GM18508 (cell line): Measurements from ENCODE around the gene RAB39B.

ENCODE experiments used
- ATAC-seq: cut with Tn5 transposase; IDR thresholded peaks from one replicate; pipeline ENCODE4 v1.9.1; 2021; ENCODE audit warnings: moderate number of reproducible peaks; ENCODE audit not compliant: insufficient read depth, unreplicated experiment

The RAB39B gene

GRCh38 chrX:155216179-155216939, 47.9 kb downstream of the RAB39B start, which contains the start of gene VBP1:
Gene VBP1 (plus strand): TSS chrX:155216460. CDS start chrX:155216483, 23 bp downstream.
- peak; percentile 84 for ATAC-seq

DNA sequence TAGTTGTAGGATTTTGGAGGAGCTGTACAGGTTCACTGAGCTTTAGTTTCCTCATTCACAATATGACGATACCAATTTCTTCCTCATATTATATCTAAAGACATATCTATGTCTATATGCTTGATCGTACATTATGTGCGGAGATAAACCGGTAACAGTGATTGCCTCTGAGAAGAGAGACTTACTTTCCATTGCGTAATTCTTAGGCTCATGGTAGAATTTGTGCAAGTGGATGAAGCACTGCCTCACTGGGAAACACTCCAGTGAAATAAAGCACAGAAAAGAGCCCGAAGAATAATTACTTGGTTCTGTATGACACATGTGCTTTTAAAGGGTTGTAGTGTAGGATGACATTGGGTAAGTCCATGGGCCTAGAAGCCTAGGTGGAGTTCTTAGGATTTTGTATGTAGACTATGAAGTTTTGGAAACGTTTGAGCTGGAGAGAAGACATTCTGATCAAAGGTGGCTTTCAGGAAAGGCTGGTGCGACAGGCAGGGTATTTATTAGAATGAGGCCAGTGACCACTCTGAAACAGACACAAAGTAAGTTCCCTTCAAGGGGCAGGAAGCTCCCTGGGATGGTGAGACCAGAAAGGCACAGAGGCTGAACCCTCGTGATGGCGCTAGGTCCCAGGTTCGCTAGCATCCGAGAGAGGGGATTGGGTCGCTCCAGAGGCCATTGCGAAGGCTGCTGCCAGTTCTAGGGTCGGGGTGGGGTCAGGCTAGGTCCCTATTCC, 48.7 kb downstream of the RAB39B start:
- ATAC-seq: peak; percentile 6

DNA sequence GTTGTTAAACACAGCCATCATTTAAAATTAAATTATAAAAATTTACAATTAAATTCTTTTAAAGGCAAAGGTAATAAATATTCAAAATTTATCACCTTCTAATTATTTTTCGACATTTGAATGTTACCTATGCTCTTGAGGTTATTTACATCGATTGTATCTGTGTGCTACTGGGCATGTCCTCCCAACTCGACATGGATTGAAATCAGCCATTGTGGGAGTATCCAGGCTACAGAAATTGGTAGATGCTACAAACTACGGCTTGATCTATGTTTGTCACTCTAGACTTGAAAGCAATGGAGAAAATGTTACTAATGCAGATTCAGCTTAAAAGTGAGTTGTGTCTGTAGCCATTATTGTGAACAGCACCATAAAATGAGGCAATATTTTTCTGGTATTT, 50.6 kb downstream of the RAB39B start:
- ATAC-seq: no peak

DNA sequence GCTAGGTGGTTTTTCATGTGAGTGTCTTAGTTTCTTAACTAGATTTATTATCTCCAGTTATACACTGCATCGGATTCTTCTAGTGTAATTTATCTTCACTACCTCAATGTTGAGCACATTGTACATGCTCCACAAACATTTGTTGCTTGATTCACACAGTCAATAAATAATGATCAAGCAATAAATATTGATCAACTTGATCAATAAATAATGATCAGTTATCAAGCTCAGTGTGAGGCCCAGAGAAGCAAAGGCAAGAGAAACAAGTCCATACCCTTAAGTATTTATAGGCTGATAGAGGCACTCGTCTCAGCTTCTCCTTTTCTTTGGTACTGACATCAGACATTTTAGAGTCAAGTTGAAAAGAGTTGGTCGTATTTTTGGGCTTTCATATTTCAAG, 53.1 kb downstream of the RAB39B start:
- no peak for ATAC-seq
